ENCODE data around the gene RAD1. TPM values are rescaled to one million over a fixed set of nuclear protein-coding genes. Genes with fewer than 3 reads are reported as not detected.

RAD1 gene
- total RNA-seq, 1 experiment from 2014 or later: 24.8 TPM

- no peak for DNase-seq (ENCODE audit: low read depth, low spot score)
- no peaks in the 10 kb centered on the region for H4K20me1 ChIP-seq (ENCODE audit: insufficient read depth)
- ChIA-PET RAD21 (ENCODE audit: low non-redundant PET in 1 of 2, low total read pairs in 2 of 2, uncharacterized antibody in 2 of 2, unreplicated experiment in 2 of 2) (no interaction called here), POLR2A (no interaction called here), CTCF (no interaction called here)
- H3K9me2 ChIP-seq (ENCODE audit: insufficient read depth): no peaks in the 10 kb centered on the region
- no peak overlapping the region for H2AFZ ChIP-seq (ENCODE audit: low read depth, low read length, poor library complexity, severe bottlenecking)
- no peaks in the 10 kb centered on the region for H3K9me3 ChIP-seq (ENCODE audit: control insufficient read depth in 1 of 2, insufficient read depth in 1 of 2, low read depth in 1 of 2, low read length in 2 of 2)
- intact Hi-C loops (cut with micrococcal nuclease): no loop called here
- H3K4me3 ChIP-seq (replicated peaks in 1 of 2; ENCODE audit: low read depth in 1 of 2, low read length in 2 of 2): no peak overlapping the region
- H3K27me3 ChIP-seq (ENCODE audit: insufficient read depth, low read length): no peaks in the 10 kb centered on the region
- no peaks in the 10 kb centered on the region for H3K4me1 ChIP-seq (ENCODE audit: control insufficient read depth in 1 of 2, insufficient read depth in 2 of 2, low read length in 2 of 2)
- no peak for ATAC-seq
- H3K36me3 ChIP-seq (ENCODE audit: control insufficient read depth in 1 of 2, insufficient read depth in 2 of 2, low read length in 2 of 2): no peaks in the 10 kb centered on the region
- TF ChIP-seq EZH2phosphoT487 (IDR thresholded peaks at IDR 0.05; ENCODE audit: borderline replicate concordance) (no peak), JUND (IDR thresholded peaks at IDR 0.05) (no peak), ZNF274 (IDR thresholded peaks at IDR 0.05; ENCODE audit: low read depth, low read length) (no peak), CBX3 (IDR thresholded peaks at IDR 0.05; ENCODE audit: low read depth) (no peak), REST (IDR thresholded peaks at IDR 0.05; ENCODE audit: low read depth) (no peak), ATF3 (IDR thresholded peaks at IDR 0.05) (no peak), SP1 (IDR thresholded peaks at IDR 0.05; ENCODE audit: low read depth) (no peak), FOSL1 (IDR thresholded peaks at IDR 0.05; ENCODE audit: low read depth) (no peak), SRF (IDR thresholded peaks at IDR 0.05; ENCODE audit: low read depth) (no peak), EZH2 (IDR thresholded peaks at IDR 0.05) (no peak), CTCF (IDR thresholded peaks at IDR 0.05 in 2 of 3, conservative IDR thresholded peaks at IDR 0.05 in 1 of 3; ENCODE audit: borderline replicate concordance in 1 of 3, insufficient read depth in 1 of 3, low read depth in 2 of 3, low read length in 2 of 3) (no peak), POLR2AphosphoS5 (IDR thresholded peaks at IDR 0.05; ENCODE audit: low read depth, low read length) (no peak), RAD21 (IDR thresholded peaks at IDR 0.05; ENCODE audit: low read depth) (no peak), SIN3A (IDR thresholded peaks at IDR 0.05; ENCODE audit: low read depth) (no peak), ZFX (IDR thresholded peaks at IDR 0.05) (no peak), ZBTB33 (IDR thresholded peaks at IDR 0.05; ENCODE audit: extremely low read depth, insufficient replicate concordance, low read length) (no peak), POLR2A (IDR thresholded peaks at IDR 0.05; ENCODE audit: borderline replicate concordance, extremely low read depth, insufficient read depth, insufficient read length) (no peak), EGR1 (IDR thresholded peaks at IDR 0.05; ENCODE audit: low read depth) (no peak), CEBPB (IDR thresholded peaks at IDR 0.05; ENCODE audit: low read depth) (no peak)
- TF ChIP-seq, protein P1, sequence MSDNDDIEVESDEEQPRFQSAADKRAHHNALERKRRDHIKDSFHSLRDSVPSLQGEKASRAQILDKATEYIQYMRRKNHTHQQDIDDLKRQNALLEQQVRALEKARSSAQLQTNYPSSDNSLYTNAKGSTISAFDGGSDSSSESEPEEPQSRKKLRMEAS (IDR thresholded peaks at IDR 0.05): no peak
- no peak overlapping the region for H3K9ac ChIP-seq (ENCODE audit: low read length)
- H3K27ac ChIP-seq (ENCODE audit: low read depth, low read length): no peak overlapping the region
- H3K4me2 ChIP-seq (ENCODE audit: low read length): no peak overlapping the region
- no peaks in the 10 kb centered on the region for H3K79me2 ChIP-seq (ENCODE audit: insufficient read depth, low read length)
- BruUV-seq (replicated peaks): no TSS peak
Observed at GRCh38 chr5:34889394-34889793, 25.9 kb downstream of the RAD1 start.

All from HCT116 (cell line).